ENCODE data around the gene SNRNP27.
"Not testable (repeated sequence)": the region's sequence is repeated elsewhere in the genome, so short reads cannot be mapped to it uniquely, and the experiment has no call there.

Gene SNRNP27

DNA sequence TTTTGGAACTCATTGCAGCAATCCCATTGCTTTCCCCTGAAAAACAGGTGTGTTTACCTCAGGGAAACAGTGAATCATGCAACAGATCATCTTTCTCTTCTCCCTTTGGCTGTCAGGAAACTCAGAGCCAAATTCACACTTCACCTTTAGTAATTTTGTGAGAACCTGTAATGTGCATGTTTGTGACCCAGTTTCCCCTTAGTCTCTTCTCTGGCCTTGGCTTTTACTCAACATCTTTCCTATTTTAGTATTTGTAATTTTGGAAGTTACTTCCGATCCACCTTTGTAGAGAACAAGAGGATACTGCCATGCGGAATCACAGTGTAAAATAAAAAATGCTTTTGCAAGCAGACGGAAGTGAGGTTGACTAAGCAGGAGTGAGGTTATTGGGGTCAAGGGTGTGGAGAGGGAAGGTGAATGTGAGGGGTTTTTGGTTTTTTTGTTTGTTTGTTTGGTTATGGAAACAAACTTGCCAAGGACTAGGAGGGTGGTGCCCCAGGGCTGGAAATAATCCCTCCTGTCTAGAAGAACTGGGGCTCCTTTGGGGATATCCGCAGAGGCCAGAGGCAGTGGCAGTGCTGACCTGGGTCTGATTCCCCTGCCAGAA lies 53.7 kb downstream of the SNRNP27 start:
- DNase-seq: no peak

DNA sequence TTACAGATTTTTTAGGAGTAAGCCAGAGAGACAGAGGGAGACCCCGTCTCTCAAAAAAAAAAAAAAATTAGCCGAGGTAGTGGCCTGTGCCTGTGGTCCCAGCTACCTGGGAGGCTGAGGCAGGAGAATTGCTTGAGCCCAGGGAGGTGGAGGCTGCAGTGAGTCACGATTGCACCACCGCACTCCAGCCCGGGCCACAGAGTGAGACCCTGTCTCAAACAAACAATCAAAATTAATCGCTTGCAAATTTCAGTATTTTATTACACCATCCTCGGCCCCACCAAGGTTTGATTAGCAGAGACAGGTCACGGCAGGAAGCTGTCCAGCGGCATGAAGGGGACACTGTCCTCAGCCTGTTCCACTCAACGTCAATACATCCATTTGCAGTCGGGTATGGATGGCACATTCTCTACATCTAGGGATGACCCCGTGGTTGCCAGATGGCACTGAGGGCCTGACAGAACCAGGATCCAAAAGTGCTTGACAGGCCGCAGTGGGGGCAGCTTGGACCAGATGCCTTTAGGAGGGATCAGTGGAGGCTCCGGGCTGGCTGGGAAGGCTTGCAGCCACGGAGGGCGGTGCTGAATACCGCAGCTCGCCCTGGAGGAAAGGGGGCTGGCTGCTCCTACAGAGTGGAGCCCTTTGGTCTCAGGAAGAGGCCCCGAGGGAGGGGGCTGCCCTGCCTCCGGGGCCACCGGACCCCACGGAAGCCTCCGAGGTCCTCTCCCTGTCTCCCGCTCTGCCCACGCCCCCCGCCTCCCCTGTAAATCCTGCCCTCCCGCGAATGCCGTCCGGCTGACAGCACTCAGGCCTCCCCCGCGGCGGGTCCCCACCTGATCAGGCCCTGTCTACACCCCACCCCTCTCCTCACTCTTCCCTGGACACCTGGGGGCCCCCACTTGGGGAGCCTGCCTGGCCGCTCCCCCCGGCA lies 54.5 kb downstream of the SNRNP27 start:
- DNase-seq: no peak

DNA sequence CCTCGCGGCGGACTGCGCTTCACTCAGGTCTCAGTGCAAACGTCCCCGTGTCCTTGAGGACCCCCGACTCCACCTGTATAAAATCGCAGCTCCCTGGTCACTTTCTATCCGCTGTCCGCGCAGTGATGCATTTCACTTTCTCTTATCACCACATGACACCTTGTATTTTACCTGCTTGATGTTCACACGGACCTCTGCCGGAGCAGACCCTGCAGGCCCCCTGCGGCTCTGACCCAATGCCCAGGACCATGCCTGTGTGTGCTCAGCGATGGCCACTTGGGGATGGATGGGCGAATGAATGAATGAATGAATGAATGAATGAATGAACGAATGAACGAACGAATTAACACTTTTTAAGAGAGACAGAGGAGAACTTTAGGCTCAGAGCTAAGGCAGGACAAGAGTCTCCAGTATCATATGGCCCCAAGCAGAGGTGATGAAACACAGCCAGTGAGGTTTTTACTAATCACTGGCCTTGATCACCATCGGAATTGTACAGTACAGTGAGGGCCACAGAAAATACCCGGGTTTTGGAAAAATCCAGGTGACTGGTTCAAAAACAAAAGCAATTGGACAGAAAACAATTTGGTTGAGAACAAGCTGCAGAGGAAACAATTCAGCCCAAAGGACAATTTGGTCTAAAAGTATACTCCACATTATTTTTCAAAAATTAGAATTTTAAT lies 55.3 kb downstream of the SNRNP27 start:
- DNase-seq: no peak

DNA sequence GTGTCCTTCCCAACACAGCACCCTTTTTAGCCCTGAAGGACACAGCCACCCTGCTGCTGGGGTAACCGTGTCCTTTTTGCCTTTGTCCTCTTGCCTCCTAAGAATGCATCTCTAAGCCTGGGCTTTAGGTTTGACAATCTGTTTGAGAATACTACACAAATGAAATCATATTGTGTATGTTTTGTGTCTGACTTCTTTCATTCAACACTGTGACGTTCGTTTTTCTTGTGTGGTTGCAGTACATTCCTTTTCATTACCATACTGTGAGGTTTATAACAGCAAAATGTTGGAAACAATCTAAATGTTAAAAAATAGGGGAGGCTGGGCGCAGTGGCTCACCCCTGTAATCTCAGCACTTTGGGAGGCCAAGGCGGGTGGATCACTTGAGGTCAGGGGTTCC lies 56.5 kb downstream of the SNRNP27 start:
- DNase-seq: no peak

DNA sequence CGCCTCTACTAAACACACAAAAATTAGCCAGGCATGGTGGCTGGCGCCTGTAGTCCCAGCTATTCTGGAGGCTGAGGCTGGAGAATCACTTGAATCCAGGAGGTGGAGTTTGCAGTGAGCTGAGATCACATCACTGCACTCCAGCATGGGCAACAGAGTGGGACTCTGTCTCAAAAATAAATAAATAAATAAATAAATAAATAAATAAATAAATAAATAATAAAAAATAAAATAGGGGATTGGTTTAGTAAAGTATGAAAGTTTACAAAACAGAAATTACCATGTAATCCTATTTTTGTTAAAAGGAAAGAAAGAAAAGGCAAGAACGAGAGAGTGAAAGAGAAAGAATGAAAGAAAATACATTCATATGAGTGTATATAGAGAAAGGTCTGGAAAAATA lies 56.9 kb downstream of the SNRNP27 start:
- DNase-seq: not testable (repeated sequence)

DNA sequence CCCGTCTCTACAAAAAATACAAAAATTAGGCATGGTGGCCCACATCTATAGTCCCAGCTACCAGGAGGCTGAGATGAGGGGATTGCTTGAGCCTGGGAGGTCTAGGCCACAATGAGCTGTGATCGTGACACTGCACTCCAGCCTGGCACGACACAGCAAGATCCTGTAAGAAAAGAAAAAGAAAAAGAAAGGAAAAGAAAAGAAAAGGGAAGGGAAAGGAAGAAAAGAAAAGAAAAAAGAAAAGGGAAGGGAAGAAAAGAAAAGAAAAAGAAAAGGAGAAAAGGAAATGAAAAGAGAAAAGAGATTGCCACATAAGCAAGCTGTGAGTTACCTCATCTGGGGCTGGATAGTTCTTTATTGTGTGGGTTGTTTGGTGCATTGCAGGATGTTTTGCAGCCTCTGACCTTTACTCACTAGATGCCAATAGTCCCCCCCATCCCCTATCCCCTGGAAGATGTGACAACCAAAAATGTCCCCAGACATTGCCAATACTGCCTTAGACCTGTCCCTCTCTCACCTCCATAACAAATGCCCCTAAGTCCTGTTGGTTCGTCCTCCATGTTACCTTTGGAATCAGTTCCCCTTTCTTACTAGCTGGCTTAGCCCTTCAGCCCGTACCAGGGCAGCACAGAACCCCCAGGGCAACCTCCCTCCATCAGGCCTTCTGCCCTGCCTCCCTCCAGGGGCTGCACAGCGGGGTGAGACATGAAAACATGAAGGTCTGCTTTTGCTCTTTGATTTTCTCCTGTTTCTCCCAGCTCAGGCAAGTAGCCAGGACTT lies 58.8 kb downstream of the SNRNP27 start:
- no peak for DNase-seq

DNA sequence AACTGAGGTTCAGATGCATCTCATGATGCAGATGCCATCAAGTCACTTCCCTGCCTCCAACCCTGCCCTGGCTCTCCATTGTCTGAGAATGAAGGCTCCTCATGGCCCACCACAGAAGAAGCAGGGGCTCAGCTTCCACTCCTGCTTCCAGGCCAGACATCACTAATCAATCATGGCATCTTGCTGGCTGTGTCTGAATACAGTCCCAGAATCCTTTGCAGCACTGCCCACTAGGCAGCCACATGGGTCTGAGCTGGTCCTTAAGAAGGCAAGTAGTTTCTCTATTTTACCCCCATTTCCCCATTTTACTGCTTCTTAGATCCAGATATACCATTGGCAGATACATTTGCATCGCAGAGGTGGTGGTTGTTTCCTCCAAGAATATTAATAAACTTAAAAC lies 60.3 kb downstream of the SNRNP27 start:
- DNase-seq: no peak
